Measurements from ENCODE around the gene MAP2K1.

The MAP2K1 gene

DNA sequence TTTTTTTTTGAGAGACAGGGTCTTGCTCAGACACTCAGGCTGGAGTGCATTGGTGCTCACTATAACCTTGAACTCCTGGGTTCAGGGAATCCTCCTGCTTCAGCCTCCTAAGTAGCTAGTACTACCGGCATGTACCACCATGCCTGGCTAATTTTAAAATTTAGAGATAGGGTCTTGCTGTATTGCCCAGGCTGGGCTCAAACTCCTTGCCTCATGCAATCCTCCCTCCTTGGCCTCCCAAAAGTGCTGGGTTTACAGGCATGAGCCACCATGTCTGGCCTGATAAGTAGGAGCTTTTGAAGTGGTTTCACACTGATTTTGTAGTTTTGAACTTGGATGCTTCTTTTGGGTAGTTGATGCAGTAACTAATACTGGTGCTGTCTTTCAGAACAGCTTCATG lies 7.8 kb downstream of the MAP2K1 start:
- DNase-seq = no peak

DNA sequence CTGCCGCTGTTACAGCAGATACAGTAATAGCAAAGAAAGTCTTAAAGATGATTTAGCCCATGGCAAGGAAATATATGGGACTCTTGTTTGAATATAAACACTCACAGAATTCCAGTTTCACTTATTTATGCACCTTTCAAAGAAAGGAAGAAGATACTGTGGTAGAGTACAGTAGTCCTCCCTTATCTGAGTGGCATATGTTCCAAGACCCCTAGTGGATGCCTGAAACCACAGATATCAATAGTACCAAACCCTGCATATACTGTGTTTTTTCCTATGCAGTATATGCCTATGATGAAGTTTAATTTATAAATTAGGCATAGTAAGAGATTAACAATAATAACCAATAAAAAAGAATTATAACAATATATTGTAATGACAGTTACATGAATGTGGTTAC lies 8.2 kb downstream of the MAP2K1 start:
- DNase-seq = no peak

DNA sequence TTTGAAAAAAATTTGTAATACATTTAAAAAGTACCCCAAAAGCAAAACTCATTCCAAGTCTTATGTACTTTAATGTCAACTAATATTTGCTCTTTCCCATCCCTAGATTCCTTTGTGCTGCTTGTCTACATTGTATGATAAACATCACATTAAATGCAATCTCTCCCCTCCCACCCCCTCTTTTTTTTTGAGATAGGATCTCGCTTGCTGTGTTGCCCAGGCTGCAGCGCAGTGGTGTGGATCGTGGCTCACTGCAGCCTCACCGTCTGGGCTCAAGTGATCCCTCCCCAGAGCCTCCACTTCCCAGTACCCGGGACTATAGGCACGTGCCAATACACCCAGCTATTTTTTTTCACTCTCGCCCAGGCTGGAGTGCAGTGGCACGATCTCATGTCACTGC lies 12.6 kb downstream of the MAP2K1 start:
- DNase-seq = no peak

DNA sequence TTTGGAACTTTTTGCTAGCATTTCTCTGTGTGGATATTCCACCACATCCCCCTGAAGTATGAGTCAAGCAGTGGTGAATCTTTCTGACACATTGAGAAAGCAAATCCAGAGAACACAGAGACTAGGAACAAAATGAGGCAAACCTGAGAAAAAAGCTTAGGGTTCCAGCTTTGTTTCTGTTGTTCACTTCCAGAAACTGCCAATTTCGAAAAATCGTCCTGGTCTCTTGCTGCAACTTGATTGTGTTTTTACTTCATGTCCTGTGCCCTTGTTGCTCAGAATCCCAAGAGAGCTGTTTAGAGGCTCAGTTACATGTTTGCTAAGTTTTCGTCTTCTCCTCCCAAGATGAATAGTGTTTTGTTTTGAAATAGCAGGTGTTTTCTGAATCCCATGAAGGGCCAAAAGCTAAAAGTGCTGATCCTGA lies 13.7 kb downstream of the MAP2K1 start:
- DNase-seq = no peak

GRCh38 chr15:66401130-66402021 lies 14.7 kb downstream of the MAP2K1 start:
- DNase-seq = no peak

DNA sequence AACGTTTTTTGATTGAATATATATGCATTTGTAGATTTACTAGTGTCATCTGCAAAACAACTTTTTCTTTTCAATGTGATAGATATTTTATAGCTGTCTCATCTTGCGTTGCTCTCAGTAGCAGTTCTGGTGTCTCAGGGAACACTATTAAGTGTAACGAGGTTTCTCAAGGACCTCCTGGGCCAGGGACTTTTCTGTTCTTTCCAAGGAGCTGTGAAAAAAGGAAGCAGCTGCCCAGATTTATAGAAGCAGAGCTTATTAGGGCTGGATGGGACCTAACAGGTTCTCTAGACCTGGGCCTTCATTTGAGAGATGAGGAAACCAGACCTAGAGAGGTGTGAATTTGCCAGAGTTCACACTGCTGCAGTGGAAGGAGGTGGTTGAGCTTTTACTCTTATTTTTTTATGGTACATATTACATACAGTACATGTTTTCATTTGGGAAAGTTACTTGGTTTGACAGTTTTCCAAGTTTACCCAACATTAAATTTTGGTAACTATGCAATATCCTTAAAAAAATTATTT lies 16.1 kb downstream of the MAP2K1 start:
- no peak for DNase-seq

DNA sequence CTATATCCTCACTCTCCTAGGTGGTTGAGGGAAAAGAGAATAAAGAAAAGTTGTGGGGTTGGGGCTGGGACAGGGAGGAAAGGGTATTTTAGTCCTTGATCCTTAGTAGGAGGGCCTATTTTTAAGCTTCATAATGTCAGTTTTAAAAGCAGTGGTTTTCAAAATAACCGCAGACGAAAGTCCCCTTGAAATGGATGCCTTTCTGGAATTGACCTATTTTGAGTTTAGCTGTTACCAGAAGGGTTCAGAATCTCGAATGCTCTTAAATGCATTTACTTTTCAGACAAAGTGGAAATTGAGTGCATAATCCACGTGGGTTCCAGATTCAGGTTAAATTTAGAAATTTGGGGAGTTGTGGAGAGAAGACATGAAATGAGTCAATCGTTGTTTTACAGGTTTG lies 16.6 kb downstream of the MAP2K1 start:
- DNase-seq = no peak

- DNase-seq = no peak
Observed at GRCh38 chr15:66404122-66404521, 17.4 kb downstream of the MAP2K1 start.

DNA sequence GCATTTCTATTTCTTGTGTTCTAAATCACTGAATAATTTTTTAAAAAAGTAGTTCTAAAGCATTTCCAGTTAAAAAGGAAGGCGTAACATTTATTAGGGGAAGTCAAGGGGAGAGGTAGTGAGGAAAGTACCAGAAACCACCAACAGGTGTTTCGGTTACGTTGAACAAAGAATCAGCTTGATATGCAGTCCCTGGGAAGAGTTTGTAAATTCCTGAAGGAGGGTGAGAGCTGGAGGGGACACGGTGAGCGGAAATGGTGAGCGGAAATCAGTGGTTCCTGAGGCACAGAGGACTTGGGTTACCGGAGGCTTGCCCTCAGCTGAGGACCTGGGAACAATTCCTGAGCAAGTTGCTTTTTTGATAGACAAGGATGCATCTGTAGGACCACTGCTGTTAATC lies 17.8 kb downstream of the MAP2K1 start:
- no peak for DNase-seq

GRCh38 chr15:66405007-66405406 lies 18.3 kb downstream of the MAP2K1 start:
- DNase-seq = no peak

DNA sequence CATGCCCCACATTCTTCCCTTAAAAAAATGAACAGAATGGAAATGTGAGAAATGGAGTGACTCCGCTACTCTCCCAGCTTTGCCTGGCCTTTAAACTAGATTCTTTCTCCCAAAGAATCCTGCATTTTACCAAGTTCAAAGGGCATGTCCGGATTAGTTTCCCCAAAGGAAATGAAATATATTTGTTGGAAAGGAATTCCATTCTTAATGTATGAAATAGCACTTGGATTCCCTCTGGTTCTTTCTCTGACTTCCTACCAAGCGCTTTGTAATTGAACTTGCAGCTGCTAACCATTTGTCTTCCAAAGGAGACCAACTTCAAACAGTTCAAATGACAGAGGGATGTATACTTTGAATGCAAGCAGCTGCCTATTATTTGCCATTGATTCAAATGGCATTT lies 18.9 kb downstream of the MAP2K1 start:
- no peak for DNase-seq

DNA sequence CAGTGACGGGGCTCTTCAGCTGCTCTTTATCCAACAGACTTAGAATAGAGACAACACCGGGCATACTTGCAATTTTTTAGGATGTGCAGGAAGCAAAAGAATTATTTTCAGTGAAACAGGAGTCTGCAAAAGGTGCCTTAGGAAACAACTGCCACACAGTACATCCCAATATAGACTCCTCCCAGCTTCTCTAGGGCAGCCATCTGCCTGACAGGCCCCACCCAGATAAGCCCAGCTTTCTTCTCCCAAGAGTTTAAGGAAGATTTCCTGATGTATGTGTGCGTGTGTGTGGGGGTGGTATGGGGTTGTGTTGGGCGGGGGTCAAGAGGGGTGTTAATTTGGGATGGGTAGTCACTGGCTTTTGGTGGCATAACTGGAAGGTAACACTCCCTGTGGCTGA lies 21.5 kb downstream of the MAP2K1 start:
- DNase-seq = no peak

- no peak for DNase-seq
Observed at GRCh38 chr15:66408675-66409282, 22.1 kb downstream of the MAP2K1 start.

DNA sequence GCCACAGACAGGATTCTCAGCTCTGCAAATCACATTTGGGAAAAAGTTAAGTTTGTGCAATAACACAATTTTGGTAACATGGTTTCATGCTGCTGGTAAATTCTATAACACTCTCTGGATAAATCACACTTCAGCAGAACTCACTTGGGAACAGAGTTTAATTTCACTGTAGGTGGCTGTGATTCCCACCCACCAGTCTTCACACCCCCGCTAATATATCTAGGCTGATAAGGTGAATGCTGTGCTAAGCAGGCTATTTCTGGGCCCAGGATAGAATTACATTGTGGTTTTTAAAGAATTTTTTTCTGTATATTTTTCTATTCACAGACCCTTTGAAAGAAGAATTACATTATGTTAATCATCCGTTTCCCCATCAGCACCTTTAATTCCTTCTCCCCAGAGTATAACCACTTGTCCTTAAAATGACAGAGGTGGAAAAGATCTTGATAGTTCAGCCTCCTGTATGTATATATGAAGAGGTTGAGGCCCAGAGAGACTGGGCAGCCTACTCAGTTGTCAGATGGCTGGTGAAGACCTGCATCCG lies 22.9 kb downstream of the MAP2K1 start:
- no peak for DNase-seq

- no peak for DNase-seq
Observed at GRCh38 chr15:66411190-66411589, 24.5 kb downstream of the MAP2K1 start.

GRCh38 chr15:66412220-66412619 lies 25.5 kb downstream of the MAP2K1 start:
- no peak for DNase-seq

GRCh38 chr15:66413579-66413978 lies 26.9 kb downstream of the MAP2K1 start:
- DNase-seq = no peak

- DNase-seq = no peak
Observed at GRCh38 chr15:66415360-66415759, 28.6 kb downstream of the MAP2K1 start.

- no peak for DNase-seq
Observed at GRCh38 chr15:66417736-66418135, 31.0 kb downstream of the MAP2K1 start.

GRCh38 chr15:66419471-66419870 lies 32.8 kb downstream of the MAP2K1 start:
- DNase-seq = no peak

DNA sequence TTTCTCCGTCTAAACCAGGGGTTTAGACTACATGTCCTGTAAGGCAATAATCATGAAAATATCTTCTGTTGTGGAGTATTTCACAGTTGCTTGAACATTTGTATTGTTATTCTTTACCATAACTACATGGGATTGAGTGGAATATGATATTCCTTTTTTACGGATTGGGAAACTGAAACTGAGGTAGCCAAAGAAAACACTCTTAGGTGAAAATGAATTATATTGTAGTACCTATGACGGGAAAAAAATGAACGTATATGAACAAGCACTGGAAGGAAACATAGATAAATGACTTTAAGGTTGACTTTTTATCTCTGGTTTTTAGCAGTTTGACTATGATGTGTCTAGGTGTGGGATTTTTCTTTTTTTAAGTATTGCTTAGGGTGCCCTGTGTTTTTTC lies 35.6 kb downstream of the MAP2K1 start:
- DNase-seq = no peak

- no peak for DNase-seq
Observed at GRCh38 chr15:66423149-66423548, 36.4 kb downstream of the MAP2K1 start.

DNA sequence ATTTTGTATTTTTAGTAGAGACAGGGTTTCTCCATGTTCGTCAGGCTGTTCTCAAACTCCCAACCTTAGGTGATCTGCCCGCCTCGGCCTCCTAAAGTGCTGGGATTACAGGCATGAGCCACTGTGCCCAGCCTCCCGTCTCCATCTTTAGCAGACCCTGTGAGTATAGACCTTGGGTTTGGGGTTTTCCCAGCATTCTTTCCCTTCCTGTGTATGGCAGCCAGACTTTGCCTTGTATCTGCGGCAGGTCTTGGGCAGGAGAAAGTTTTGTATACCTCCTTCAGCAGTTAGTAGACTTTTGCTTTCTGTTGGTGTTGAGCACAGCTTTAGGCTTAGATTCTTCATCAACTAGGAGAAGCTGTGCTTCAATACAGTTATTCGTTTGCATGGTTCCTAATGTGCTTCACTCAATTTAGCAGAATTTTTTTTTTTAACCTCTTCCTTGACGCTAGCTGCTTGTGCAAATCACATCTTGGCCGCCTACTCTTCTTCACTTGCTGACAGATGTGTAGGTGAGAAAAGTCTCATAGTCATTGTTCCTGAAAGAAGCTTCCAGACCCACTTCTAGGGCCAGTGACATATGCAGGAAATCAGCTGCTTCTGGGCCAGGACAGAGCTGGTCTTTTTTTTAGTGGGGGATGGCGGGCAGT lies 38.4 kb downstream of the MAP2K1 start:
- DNase-seq = no peak
